Activated naive CD4-positive, alpha-beta T cell treated with anti-CD3 and anti-CD28 coated beads, Interleukin-2, amount 10 ng/mL, durations not matched to agents 7 days and 5 days (primary cell): ENCODE measurements around the gene SPEM3.

Experiments
- CTCF ChIA-PET: fragments of 350-600 bp; sonication (Branson Sonifier 250); formaldehyde crosslinking; loops from one replicate; lab custom pipeline; 2021; ENCODE audit warnings: antibody characterized with exemption; lab: Charles Lee
- DNase-seq: peaks from one replicate; pipeline ENCODE4 v3.0.0-alpha.2; 2020
- H3K27ac Mint-ChIP-seq: one replicate; pipeline ENCODE4 v1.8.0; 2021; ENCODE audit warnings: mild to moderate bottlenecking, moderate library complexity, mixed read lengths
- H3K27me3 Mint-ChIP-seq: one replicate; pipeline ENCODE4 v1.8.0; 2021; ENCODE audit warnings: mild to moderate bottlenecking, mixed read lengths
- H3K36me3 Mint-ChIP-seq: one replicate; pipeline ENCODE4 v1.8.0; 2021; ENCODE audit warnings: mixed read lengths
- H3K4me1 Mint-ChIP-seq: one replicate; pipeline ENCODE4 v1.8.0; 2021; ENCODE audit warnings: mixed read lengths
- H3K4me3 Mint-ChIP-seq: one replicate; pipeline ENCODE4 v1.8.0; 2021; ENCODE audit warnings: mild to moderate bottlenecking, moderate library complexity, mixed read lengths
- H3K9me3 Mint-ChIP-seq: one replicate; pipeline ENCODE4 v1.8.0; 2021; ENCODE audit warnings: mixed read lengths

Gene SPEM3

DNA sequence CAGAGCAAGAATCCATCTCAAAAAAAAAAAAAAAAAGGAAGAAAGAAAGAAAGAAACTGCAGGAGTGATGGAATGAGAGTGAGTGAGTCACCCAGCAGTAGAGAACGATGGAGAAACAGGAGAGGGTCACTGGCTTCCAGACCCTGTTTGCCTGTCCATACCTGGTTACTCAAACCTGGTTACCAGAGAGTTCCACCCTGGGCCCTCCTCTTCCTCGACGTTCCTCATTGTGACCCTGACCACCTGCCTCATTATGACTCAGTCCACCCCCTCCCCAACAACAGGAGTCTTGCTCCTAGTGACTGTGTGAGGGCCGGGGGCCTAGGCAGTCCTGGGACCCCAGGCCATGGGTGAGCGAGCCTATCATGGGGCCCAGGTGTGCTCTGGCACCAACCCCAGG lies at the start of gene SPEM3:
TSS of gene SPEM3 (plus strand) at position 301 of the 400 bp plus-strand sequence. CDS start at position 347, 46 bp downstream.
- H3K27me3 Mint-ChIP-seq, result peaks cover 20% of the 10 kb centered on the region
- H3K4me1 Mint-ChIP-seq, result peaks cover 2% of the 10 kb centered on the region
- no peak within 1 kb of the TSS for H3K27ac Mint-ChIP-seq
- H3K4me3 Mint-ChIP-seq, result no peak within 1 kb of the TSS
- no peaks in the 10 kb centered on the region for H3K36me3 Mint-ChIP-seq
- CTCF ChIA-PET, result no interaction called here
- no peaks in the 10 kb centered on the region for H3K9me3 Mint-ChIP-seq
- DNase-seq, result no peak

GRCh38 chr17:7379134-7379533 lies 49.5 kb upstream of the SPEM3 start:
- no peak for DNase-seq
- peaks cover 2% of the 10 kb centered on the region for H3K36me3 Mint-ChIP-seq
- CTCF ChIA-PET, result no interaction called here
- H3K4me3 Mint-ChIP-seq, result no peak overlapping the region
- peaks cover 65% of the 10 kb centered on the region for H3K27me3 Mint-ChIP-seq
- no peak overlapping the region for H3K27ac Mint-ChIP-seq
- peaks cover 11% of the 10 kb centered on the region for H3K4me1 Mint-ChIP-seq
- H3K9me3 Mint-ChIP-seq, result peaks cover 7% of the 10 kb centered on the region

DNA sequence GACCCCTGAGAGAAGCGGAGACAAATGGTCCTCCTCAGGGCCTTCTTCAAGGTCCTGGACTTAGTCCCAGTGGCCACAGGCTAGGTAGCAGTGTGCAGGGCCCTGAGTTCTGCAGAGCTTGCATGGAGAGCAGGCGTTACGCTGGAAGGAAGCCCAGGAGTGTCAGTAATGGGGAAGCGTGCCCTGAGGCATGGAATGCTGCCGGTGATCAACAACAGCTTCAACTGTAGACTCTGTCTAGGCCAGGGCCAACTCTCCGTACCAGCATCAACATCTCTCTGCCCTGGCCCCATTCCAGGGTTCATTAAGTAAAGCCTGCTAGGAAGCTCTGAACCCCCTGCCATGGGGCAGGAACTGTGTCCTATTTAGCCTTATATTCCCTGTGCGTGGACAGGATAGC lies 48.3 kb upstream of the SPEM3 start:
- Mint-ChIP-seq H3K4me1 (peaks cover 17% of the 10 kb centered on the region), H3K27ac (no peak overlapping the region), H3K36me3 (peaks cover 2% of the 10 kb centered on the region), H3K4me3 (no peak overlapping the region), H3K9me3 (peaks cover 7% of the 10 kb centered on the region), H3K27me3 (peaks cover 65% of the 10 kb centered on the region)
- CTCF ChIA-PET, result no interaction called here
- no peak for DNase-seq

- DNase-seq, result no peak
- H3K27me3 Mint-ChIP-seq, result peaks cover 65% of the 10 kb centered on the region
- no peak within 1 kb of the TSS for H3K4me3 Mint-ChIP-seq
- CTCF ChIA-PET, result no interaction called here
- peaks cover 20% of the 10 kb centered on the region for H3K4me1 Mint-ChIP-seq
- peaks cover 7% of the 10 kb centered on the region for H3K9me3 Mint-ChIP-seq
- no peak within 1 kb of the TSS for H3K27ac Mint-ChIP-seq
- H3K36me3 Mint-ChIP-seq, result peaks cover 6% of the 10 kb centered on the region
Observed at GRCh38 chr17:7380855-7381683, 47.6 kb upstream of the SPEM3 start, which contains the start of gene TNK1. Gene TNK1 (plus strand): TSS chr17:7381089. CDS start chr17:7382927, 1,838 bp downstream.

GRCh38 chr17:7382901-7383300 lies 45.8 kb upstream of the SPEM3 start:
- H3K9me3 Mint-ChIP-seq, result peaks cover 7% of the 10 kb centered on the region
- H3K27me3 Mint-ChIP-seq, result peaks cover 55% of the 10 kb centered on the region
- peak overlapping the region; percentile 50 for H3K4me3 Mint-ChIP-seq
- no peak for DNase-seq
- no peak overlapping the region for H3K27ac Mint-ChIP-seq
- peaks cover 25% of the 10 kb centered on the region for H3K4me1 Mint-ChIP-seq
- CTCF ChIA-PET, result no interaction called here
- H3K36me3 Mint-ChIP-seq, result peaks cover 11% of the 10 kb centered on the region

- Mint-ChIP-seq H3K27me3 (peaks cover 51% of the 10 kb centered on the region), H3K4me3 (peak overlapping the region; percentile 50), H3K36me3 (peaks cover 13% of the 10 kb centered on the region), H3K9me3 (peaks cover 7% of the 10 kb centered on the region), H3K27ac (no peak overlapping the region), H3K4me1 (peaks cover 25% of the 10 kb centered on the region)
- no peak for DNase-seq
- CTCF ChIA-PET, result no interaction called here
Observed at GRCh38 chr17:7383371-7383741, 45.3 kb upstream of the SPEM3 start.

DNA sequence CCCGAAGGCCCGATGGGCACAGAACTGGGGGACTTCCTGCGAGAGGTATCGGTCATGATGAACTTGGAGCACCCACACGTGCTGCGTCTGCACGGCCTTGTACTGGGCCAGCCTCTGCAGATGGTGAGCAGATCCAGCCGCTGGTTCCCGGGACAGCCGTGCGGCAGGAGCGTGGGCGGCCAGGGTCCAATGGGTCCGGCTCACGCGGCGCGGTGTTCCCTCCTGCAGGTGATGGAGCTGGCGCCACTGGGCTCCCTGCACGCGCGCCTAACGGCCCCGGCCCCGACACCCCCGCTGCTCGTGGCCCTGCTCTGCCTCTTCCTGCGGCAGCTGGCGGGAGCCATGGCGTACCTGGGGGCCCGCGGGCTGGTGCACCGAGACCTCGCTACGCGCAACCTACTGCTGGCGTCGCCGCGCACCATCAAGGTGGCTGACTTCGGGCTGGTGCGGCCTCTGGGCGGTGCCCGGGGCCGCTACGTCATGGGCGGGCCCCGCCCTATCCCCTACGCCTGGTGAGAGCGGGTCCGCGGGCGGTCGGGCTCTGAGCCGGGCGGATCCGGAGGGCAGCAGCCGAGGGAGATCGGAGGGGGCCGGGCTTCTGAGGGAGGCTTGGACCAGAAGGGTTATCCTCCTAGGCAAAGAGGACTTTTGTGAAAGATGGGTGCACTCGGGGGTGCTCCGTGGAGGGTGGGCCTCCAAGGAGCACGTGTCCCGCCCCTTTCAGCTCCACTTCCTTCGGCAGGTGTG lies 44.7 kb upstream of the SPEM3 start:
- H3K27ac Mint-ChIP-seq, result peak overlapping the region; percentile 49
- DNase-seq, result peak; percentile 87

GRCh38 chr17:7384489-7385081 lies 44.1 kb upstream of the SPEM3 start:
- no peak for DNase-seq
- H3K27me3 Mint-ChIP-seq, result peaks cover 40% of the 10 kb centered on the region
- peak overlapping the region; percentile 49 for H3K27ac Mint-ChIP-seq
- peak overlapping the region; percentile 74 for H3K4me3 Mint-ChIP-seq
- peaks cover 1% of the 10 kb centered on the region for H3K9me3 Mint-ChIP-seq
- H3K4me1 Mint-ChIP-seq, result peaks cover 26% of the 10 kb centered on the region
- CTCF ChIA-PET, result interaction anchor here (1.1 kb wide), 1 partner anchor 130 kb away, joined by 3 read pairs; no protein-coding TSS in a partner anchor
- peaks cover 21% of the 10 kb centered on the region for H3K36me3 Mint-ChIP-seq

More for the DNA sequence above, 44.7 kb upstream of the SPEM3 start:
- Mint-ChIP-seq H3K9me3 (peaks cover 7% of the 10 kb centered on the region), H3K27me3 (peaks cover 47% of the 10 kb centered on the region), H3K4me1 (peaks cover 25% of the 10 kb centered on the region), H3K4me3 (peak overlapping the region; percentile 74), H3K36me3 (peaks cover 17% of the 10 kb centered on the region)
- CTCF ChIA-PET, result interaction anchor here (1.1 kb wide), 1 partner anchor 131 kb away, joined by 3 read pairs; no protein-coding TSS in a partner anchor

GRCh38 chr17:7388856-7389255 lies 39.8 kb upstream of the SPEM3 start:
- Mint-ChIP-seq H3K27ac (no peak overlapping the region), H3K4me3 (no peak overlapping the region), H3K9me3 (no peaks in the 10 kb centered on the region), H3K27me3 (no peaks in the 10 kb centered on the region), H3K36me3 (peaks cover 54% of the 10 kb centered on the region), H3K4me1 (peaks cover 44% of the 10 kb centered on the region)
- no peak for DNase-seq
- CTCF ChIA-PET, result no interaction called here

- Mint-ChIP-seq H3K4me1 (peaks cover 45% of the 10 kb centered on the region), H3K27me3 (peaks cover 3% of the 10 kb centered on the region), H3K9me3 (no peaks in the 10 kb centered on the region), H3K36me3 (peaks cover 56% of the 10 kb centered on the region), H3K27ac (peak overlapping the region; percentile 5), H3K4me3 (no peak overlapping the region)
- CTCF ChIA-PET, result no interaction called here
- no peak for DNase-seq
Observed at GRCh38 chr17:7389924-7390910, 38.4 kb upstream of the SPEM3 start.

- CTCF ChIA-PET, result interaction anchor here (1.0 kb wide), 1 partner anchor 36 kb away, joined by 3 read pairs; no protein-coding TSS in a partner anchor
- peaks cover 53% of the 10 kb centered on the region for H3K36me3 Mint-ChIP-seq
- no peak overlapping the region for H3K27ac Mint-ChIP-seq
- peaks cover 7% of the 10 kb centered on the region for H3K27me3 Mint-ChIP-seq
- no peak overlapping the region for H3K4me3 Mint-ChIP-seq
- H3K9me3 Mint-ChIP-seq, result no peaks in the 10 kb centered on the region
- peaks cover 45% of the 10 kb centered on the region for H3K4me1 Mint-ChIP-seq
- no peak for DNase-seq
Observed at GRCh38 chr17:7391307-7391706, 37.4 kb upstream of the SPEM3 start.

- Mint-ChIP-seq H3K27ac (peak overlapping the region; percentile 75), H3K9me3 (no peaks in the 10 kb centered on the region), H3K4me3 (peak overlapping the region; percentile 94), H3K27me3 (peaks cover 7% of the 10 kb centered on the region), H3K4me1 (peaks cover 41% of the 10 kb centered on the region), H3K36me3 (peaks cover 47% of the 10 kb centered on the region)
- CTCF ChIA-PET, result interaction anchor here (0.6 to 0.7 kb wide), 3 partner anchors 44 to 106 kb away, joined by 3 to 4 read pairs (median 3); no protein-coding TSS in a partner anchor
- DNase-seq, result no peak
Observed at GRCh38 chr17:7392696-7393612, 35.7 kb upstream of the SPEM3 start.
